ENCODE results near the gene BOLA1.
"Not testable (repeated sequence)": the region's sequence is repeated elsewhere in the genome, so short reads cannot be mapped to it uniquely, and the experiment has no call there.

The BOLA1 gene

DNA sequence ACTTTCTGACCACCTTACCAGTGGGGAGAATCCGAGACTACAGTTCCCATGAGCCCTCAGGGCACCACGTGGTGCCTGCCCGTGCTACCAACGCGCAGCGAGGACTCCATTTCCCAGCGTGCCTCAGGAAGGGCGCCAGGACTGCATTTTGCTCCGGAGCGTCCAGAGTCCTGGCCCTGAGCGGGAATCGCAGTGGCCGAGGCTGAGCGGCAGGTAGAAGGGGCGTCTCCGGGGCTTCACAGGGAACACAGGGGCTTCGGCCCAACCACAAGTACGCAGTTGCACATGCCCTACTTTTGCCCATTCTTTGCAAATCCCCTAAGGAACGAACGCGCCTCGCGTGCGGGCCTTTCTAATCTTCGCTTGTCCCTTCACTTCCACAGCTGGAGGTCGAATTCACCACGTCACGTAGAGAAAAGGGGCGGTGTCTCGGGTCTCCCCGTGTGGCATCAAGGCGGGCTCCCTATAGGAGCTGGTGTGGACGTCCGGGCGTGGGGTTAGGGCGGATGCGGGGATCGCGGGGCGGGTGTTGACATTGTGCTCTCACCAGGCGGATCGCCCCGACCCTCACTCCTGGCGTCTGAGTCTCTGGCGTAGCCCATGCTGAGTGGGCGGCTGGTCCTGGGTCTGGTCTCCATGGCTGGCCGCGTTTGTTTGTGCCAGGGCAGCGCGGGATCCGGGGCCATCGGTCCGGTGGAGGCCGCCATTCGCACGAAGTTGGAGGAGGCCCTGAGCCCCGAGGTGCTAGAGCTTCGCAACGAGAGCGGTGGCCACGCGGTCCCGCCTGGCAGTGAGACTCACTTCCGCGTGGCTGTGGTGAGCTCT is at the start of gene BOLA1:
BOLA1 (plus strand) TSS at position 109 of the 825 bp plus-strand sequence; CDS start at position 601, 492 bp downstream.
- H3K4me3 ChIP-seq (ENCODE audit: low read depth, low read length) = peak within 1 kb of the TSS; percentile 51

- H3K4me3 ChIP-seq (ENCODE audit: low read depth, low read length) = peak overlapping the region; percentile 76
Measured at GRCh38 chr1:149849947-149850360, 49.4 kb upstream of the BOLA1 start.

DNA sequence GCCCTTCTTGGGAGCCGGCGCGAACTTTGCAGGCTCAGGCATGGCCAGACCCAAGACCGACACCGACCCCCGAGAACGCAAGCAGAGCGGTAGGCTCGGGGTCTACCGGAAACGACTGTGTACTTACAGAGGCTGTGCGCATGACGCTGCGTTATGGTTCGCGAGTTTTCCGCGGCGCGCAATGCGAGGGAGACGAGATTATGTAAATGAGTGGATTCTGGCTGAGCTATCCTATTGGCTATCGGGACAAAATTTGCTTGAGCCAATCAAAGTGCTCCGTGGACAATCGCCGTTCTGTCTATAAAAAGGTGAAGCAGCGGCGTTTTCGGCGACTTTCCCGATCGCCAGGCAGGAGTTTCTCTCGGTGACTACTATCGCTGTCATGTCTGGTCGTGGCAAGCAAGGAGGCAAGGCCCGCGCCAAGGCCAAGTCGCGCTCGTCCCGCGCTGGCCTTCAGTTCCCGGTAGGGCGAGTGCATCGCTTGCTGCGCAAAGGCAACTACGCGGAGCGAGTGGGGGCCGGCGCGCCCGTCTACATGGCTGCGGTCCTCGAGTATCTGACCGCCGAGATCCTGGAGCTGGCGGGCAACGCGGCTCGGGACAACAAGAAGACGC is 48.5 kb upstream of the BOLA1 start:
- not testable (repeated sequence) for H3K4me3 ChIP-seq (ENCODE audit: low read depth, low read length)

GRCh38 chr1:149851585-149852213 is 47.7 kb upstream of the BOLA1 start:
- not testable (repeated sequence) for H3K4me3 ChIP-seq (ENCODE audit: low read depth, low read length)

- H3K4me3 ChIP-seq (ENCODE audit: low read depth, low read length) = not testable (repeated sequence)
Measured at GRCh38 chr1:149852263-149852662, 47.1 kb upstream of the BOLA1 start.

DNA sequence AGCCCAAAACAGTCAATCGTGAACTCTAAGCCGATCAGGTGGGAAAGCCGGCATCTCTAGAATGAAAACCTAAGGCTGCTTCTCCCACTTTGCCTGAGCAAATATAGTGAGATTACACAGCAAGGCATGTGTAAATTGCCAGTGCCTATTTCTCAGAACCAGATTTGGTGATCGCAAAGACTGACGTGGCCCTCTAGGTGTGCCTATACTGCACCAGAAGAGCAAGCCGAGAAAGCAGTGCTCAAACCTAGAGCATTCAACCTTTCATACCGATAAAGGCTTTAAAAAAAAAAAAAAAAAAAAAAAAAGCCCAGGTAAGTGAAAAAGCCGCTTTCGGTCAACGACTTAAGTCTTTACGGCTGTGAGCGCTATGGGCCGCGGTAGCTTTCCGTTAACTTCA is 39.1 kb upstream of the BOLA1 start:
- not testable (repeated sequence) for H3K4me3 ChIP-seq (ENCODE audit: low read depth, low read length)

GRCh38 chr1:149860684-149861496 is 38.5 kb upstream of the BOLA1 start:
- H3K4me3 ChIP-seq (ENCODE audit: low read depth, low read length) = not testable (repeated sequence)

GRCh38 chr1:149861497-149862054 is 37.8 kb upstream of the BOLA1 start:
- H3K4me3 ChIP-seq (ENCODE audit: low read depth, low read length) = not testable (repeated sequence)

GRCh38 chr1:149866887-149867286 is 32.5 kb upstream of the BOLA1 start:
- not testable (repeated sequence) for H3K4me3 ChIP-seq (ENCODE audit: low read depth, low read length)

DNA sequence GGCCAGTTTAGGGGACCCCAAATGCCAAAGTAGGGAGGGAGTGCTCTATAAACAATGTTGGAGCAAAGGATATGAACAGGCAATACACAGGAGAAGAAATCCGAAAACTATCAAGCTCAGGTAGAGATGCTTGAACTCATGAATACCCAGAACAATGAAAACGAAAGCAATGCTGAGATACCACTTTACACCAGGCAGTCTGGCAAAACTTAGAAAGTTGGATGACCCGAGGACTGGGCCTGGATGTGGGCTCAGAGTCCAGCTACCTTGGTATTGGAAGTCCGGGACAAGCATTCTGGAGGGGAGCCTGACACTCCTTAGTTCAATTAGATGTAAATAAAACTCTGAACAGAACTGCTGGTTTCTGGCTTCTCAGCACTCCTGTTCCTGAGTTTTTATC is 26.3 kb upstream of the BOLA1 start:
- H3K4me3 ChIP-seq (ENCODE audit: low read depth, low read length) = not testable (repeated sequence)

DNA sequence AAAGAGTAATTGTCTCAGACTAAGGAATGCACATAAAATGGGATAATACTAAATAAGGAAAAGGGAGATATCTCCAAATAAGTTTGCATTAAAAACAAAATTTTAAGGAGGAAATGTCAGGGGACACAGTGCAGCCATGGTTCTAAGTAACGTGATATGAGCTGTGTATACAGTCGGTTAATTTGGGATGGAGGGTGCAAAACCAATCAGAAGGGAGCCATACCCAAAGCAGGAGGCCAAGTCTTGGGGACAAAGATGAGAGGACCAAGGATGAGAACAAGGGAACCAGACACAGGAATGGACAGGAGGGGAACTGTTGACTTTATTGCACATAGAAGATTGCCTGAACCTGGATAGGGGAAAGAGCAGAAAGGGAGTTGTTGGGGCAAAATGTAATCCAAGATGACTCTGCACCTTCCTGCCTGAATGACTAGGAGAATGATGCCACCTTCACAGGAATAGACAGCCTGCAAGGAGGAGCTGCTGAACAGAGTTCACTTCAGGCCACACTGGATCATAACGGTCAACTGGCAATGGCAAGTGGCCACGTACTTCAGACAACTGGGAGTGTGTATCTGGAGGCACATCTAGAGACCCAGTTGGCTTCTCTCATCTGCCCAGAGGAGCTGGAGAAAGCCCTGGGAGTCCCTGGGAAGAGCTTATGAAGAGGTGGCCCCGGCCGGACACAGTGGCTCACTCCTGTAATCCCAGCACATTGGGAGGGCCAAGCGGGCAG is 22.0 kb upstream of the BOLA1 start:
- H3K4me3 ChIP-seq (ENCODE audit: low read depth, low read length) = no peak overlapping the region

DNA sequence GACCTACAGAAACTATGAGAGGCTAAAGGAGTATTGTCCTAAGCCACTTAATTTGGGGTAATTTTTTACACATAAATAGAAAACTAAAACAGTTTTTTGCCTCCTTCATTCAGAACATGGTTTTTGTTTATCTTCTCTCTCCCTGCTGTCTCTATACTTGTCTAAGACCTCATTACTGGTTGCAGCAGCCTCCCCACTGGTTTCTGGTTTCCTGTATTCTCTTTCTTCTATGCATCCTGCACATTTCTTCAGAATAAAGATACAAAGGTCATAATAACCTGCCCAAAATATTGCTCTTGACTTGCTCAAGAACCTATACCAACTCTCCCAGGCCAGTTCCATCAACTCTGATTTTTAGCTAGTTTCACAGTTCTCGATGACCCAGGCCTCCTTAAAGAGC is 19.8 kb upstream of the BOLA1 start:
- no peak overlapping the region for H3K4me3 ChIP-seq (ENCODE audit: low read depth, low read length)

- no peak overlapping the region for H3K4me3 ChIP-seq (ENCODE audit: low read depth, low read length)
Measured at GRCh38 chr1:149881876-149882275, 17.5 kb upstream of the BOLA1 start.

GRCh38 chr1:149883598-149884247 is 15.6 kb upstream of the BOLA1 start:
- no peak overlapping the region for H3K4me3 ChIP-seq (ENCODE audit: low read depth, low read length)

DNA sequence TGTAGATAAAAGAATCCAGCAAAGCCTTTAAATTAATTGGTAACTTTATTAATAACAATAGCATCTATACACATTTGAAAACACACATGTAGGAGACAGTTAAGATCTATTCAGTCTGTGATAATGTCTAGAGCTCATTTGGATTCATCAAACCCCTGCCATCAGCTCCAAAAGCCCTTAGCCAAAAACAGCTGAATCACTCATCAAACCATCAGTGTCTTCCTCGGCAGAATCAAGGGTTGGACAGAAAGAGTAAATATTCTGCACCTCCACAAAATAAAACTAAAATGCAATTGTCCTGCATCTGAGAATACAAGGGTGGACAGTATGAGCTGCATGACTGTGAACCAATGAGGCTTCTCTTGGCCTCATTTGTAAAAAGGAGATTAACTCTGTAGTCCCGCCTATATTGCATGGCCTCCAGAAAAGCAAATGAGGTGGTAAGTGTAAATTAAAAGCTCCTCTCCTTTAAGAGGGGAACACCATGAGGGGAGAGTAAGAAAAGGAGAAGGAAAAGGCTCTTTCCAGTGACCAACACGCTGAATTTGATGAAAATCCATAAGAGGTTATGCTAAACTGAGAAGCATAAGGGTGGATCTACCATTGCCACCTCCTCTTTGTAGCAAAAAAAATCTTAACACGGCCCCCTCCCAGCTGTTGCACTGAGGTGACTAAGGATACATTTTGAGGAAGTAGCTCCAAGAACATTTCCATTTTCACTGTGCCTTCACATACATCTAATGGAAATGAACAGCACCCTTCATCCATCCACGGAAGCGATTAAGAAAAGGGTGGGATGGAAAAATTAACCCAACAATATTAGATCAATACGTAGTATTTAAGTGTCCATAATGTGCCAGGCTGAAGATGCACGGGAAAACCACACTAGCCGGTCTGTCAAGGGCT is 14.7 kb upstream of the BOLA1 start:
- H3K4me3 ChIP-seq (ENCODE audit: low read depth, low read length) = peak overlapping the region; percentile 80

- peak overlapping the region; percentile 80 for H3K4me3 ChIP-seq (ENCODE audit: low read depth, low read length)
Measured at GRCh38 chr1:149885339-149886120, 13.8 kb upstream of the BOLA1 start.

- peak overlapping the region; percentile 80 for H3K4me3 ChIP-seq (ENCODE audit: low read depth, low read length)
Measured at GRCh38 chr1:149886121-149886395, 13.3 kb upstream of the BOLA1 start.
